Measurements from ENCODE around the gene PALMD. TPM values are rescaled to one million over a fixed set of nuclear protein-coding genes. Genes with fewer than 3 reads are reported as not detected.

The PALMD gene
- total and polyA plus RNA-seq, 11 donors: 74.0 to 236 (median 120) TPM

GRCh38 chr1:99657213-99658030, 11.5 kb downstream of the PALMD start:
- Histone ChIP-seq H3K27ac (peak overlapping the region in 11 of 12 donors; percentile 23 to 98 (median 73)), H3K4me1 (peaks cover 18 to 96% (median 71%) of the 10 kb centered on the region in 12 donors), H3K4me3 (no peak overlapping the region), H3K27me3 (no peaks in the 10 kb centered on the region), H3K36me3 (peaks cover 0 to under 1% (median 0%) of the 10 kb centered on the region in 9 donors), H3K9me3 (no peaks in the 10 kb centered on the region)
- TF ChIP-seq POLR2A (IDR thresholded peaks at IDR 0.05) (no peak), CTCF (IDR thresholded peaks at IDR 0.05) (no peak)
- ATAC-seq: peak in 3 of 4 donors; percentile 56 to 81 (median 62)
- 44 to 54% (median 47%) methylated on average over 5 of the region's 5 CpGs for WGBS, 4 donors
- intact Hi-C loops (cut with DNase I): no loop called here
- no peak for DNase-seq

GRCh38 chr1:99658031-99658290, 12.0 kb downstream of the PALMD start:
- TF ChIP-seq POLR2A (IDR thresholded peaks at IDR 0.05): no peak
- intact Hi-C loops (cut with DNase I): no loop called here
- Histone ChIP-seq H3K4me1 (peaks cover 18 to 96% (median 73%) of the 10 kb centered on the region in 12 donors), H3K36me3 (peaks cover 0 to 6% (median 1%) of the 10 kb centered on the region in 9 donors), H3K27ac (peak overlapping the region in 11 of 12 donors; percentile 23 to 98 (median 73)), H3K9me3 (no peaks in the 10 kb centered on the region), H3K4me3 (no peak overlapping the region), H3K27me3 (no peaks in the 10 kb centered on the region)
- 84 to 88% (median 88%) methylated on average over 3 of the region's 3 CpGs for WGBS, 4 donors
- no peak for DNase-seq
- no peak for ATAC-seq

GRCh38 chr1:99659755-99660210, 13.9 kb downstream of the PALMD start:
- Histone ChIP-seq H3K27ac (peak overlapping the region; percentile 26 to 98 (median 76)), H3K27me3 (no peaks in the 10 kb centered on the region), H3K36me3 (peaks cover 0 to 24% (median 19%) of the 10 kb centered on the region in 9 donors), H3K4me1 (peaks cover 29 to 100% (median 76%) of the 10 kb centered on the region in 12 donors), H3K4me3 (peak overlapping the region in 2 of 12 donors; percentile 1 to 19), H3K9me3 (no peaks in the 10 kb centered on the region)
- TF ChIP-seq CTCF (IDR thresholded peaks at IDR 0.05) (no peak), POLR2A (IDR thresholded peaks at IDR 0.05) (no peak)
- ATAC-seq (peak; percentile 59 to 78 (median 66)), DNase-seq (peak in 2 of 5 donors; percentile 27 to 28)
- WGBS, 4 donors: 11 to 42% (median 27%) methylated on average over 2 of the region's 2 CpGs
- intact Hi-C loops (cut with DNase I): loop anchor here in 2 of 10 donors (5.0 to 10.0 kb wide), 2 partner anchors 125 to 127 kb away; no protein-coding TSS in a partner anchor

- no peak for TF ChIP-seq CTCF (IDR thresholded peaks at IDR 0.05)
- no peak for TF ChIP-seq POLR2A (IDR thresholded peaks at IDR 0.05)
- intact Hi-C loops (cut with DNase I): loop anchor here in 2 of 10 donors (5.0 to 10.0 kb wide), 2 partner anchors 126 to 128 kb away; no protein-coding TSS in a partner anchor
- Histone ChIP-seq H3K27ac (peak overlapping the region; percentile 26 to 98 (median 76)), H3K27me3 (no peaks in the 10 kb centered on the region), H3K4me1 (peaks cover 32 to 98% (median 74%) of the 10 kb centered on the region in 12 donors), H3K36me3 (peaks cover 0 to 31% (median 19%) of the 10 kb centered on the region in 9 donors), H3K9me3 (no peaks in the 10 kb centered on the region), H3K4me3 (no peak overlapping the region)
- no peak for ATAC-seq
- WGBS, 4 donors: 77 to 85% (median 82%) methylated on average over 2 of the region's 2 CpGs
- DNase-seq: no peak
Observed at GRCh38 chr1:99660496-99660895, 14.6 kb downstream of the PALMD start.
